MM.1S (cell line): ENCODE data around the gene CAB39L.

Experiments
- DNase-seq: peaks from one replicate; pipeline ENCODE4 v3.0.0-alpha.2; 2015
- H2AFZ ChIP-seq: fragments of 300-600 bp; sonication (generic); 2 replicates; pipeline ENCODE4 v1.6.0; 2016; ENCODE audit warnings: antibody characterized with exemption, low read length
- H3F3A ChIP-seq: fragments of 300-600 bp; sonication (generic); 2 replicates; pipeline ENCODE4 v1.6.1; 2016; ENCODE audit warnings: mild to moderate bottlenecking, antibody characterized with exemption, low read length, moderate library complexity, mixed read lengths; ENCODE audit not compliant: insufficient read depth
- H3K27ac ChIP-seq: fragments of 300-600 bp; sonication (generic); 2 replicates; pipeline ENCODE4 v1.5.1; 2016; ENCODE audit warnings: mild to moderate bottlenecking, low read length
- H3K27me3 ChIP-seq: fragments of 300-600 bp; sonication (generic); replicated peaks from 2 replicates; pipeline ENCODE4 v1.6.0; 2016; ENCODE audit warnings: low read length; ENCODE audit not compliant: insufficient read depth
- H3K36me3 ChIP-seq: fragments of 300-600 bp; sonication (generic); replicated peaks from 2 replicates; pipeline ENCODE4 v1.6.1; 2016; ENCODE audit warnings: mild to moderate bottlenecking, low read length, mixed read lengths; ENCODE audit not compliant: insufficient read depth
- H3K4me1 ChIP-seq: fragments of 300-600 bp; sonication (generic); 2 replicates; pipeline ENCODE4 v1.6.1; 2016; ENCODE audit warnings: low read length, mixed read lengths
- H3K4me2 ChIP-seq: fragments of 300-600 bp; sonication (generic); 2 replicates; pipeline ENCODE4 v1.6.0; 2016; ENCODE audit warnings: low read depth, low read length
- H3K4me3 ChIP-seq: fragments of 300-600 bp; sonication (generic); 2 replicates; pipeline ENCODE4 v1.5.1; 2016; ENCODE audit warnings: low read length, mixed read lengths
- H3K79me2 ChIP-seq: fragments of 300-600 bp; sonication (generic); 2 replicates; pipeline ENCODE4 v1.6.1; 2016; ENCODE audit warnings: mixed run types, low read length, mixed read lengths
- H3K9ac ChIP-seq: fragments of 300-600 bp; sonication (generic); 2 replicates; pipeline ENCODE4 v1.6.1; 2016; ENCODE audit warnings: low read length, mixed read lengths
- H3K9me2 ChIP-seq: fragments of 300-600 bp; sonication (generic); replicated peaks from 2 replicates; pipeline ENCODE4 v1.6.1; 2016; ENCODE audit warnings: mild to moderate bottlenecking, low read length, mixed read lengths; ENCODE audit not compliant: insufficient read depth
- H3K9me3 ChIP-seq: fragments of 300-600 bp; sonication (generic); replicated peaks from 2 replicates; pipeline ENCODE4 v1.6.1; 2016; ENCODE audit warnings: mild to moderate bottlenecking, low read length, mixed read lengths; ENCODE audit not compliant: insufficient read depth
- H4K20me1 ChIP-seq: fragments of 300-600 bp; sonication (generic); 2 replicates; pipeline ENCODE4 v1.6.1; 2016; ENCODE audit warnings: mild to moderate bottlenecking, low read length, moderate library complexity, mixed read lengths; ENCODE audit not compliant: insufficient read depth
- CTCF ChIP-seq: fragments of 300-600 bp; sonication (generic); IDR thresholded peaks from 2 replicates; pipeline ENCODE4 v1.5.1; 2016; ENCODE audit warnings: antibody characterized with exemption, low read length, mixed read lengths
- EZH2 ChIP-seq: fragments of 300-600 bp; sonication (generic); optimal IDR thresholded peaks from 2 replicates; pipeline ENCODE3; 2017; ENCODE audit warnings: low read depth, mild to moderate bottlenecking, antibody characterized with exemption, low read length, mixed read lengths
- EZH2phosphoT487 ChIP-seq: fragments of 300-600 bp; sonication (generic); IDR thresholded peaks from 2 replicates; pipeline ENCODE4 v1.6.1; 2018; ENCODE audit warnings: antibody characterized with exemption, low read length

The CAB39L gene

GRCh38 chr13:49373716-49374115, 70.1 kb downstream of the CAB39L start:
- no peaks in the 10 kb centered on the region for H3K4me1 ChIP-seq
- H3K9me2 ChIP-seq, result no peaks in the 10 kb centered on the region
- H3K9me3 ChIP-seq, result no peaks in the 10 kb centered on the region
- H3K4me3 ChIP-seq, result no peak overlapping the region
- no peak overlapping the region for H2AFZ ChIP-seq
- DNase-seq, result no peak
- H3F3A ChIP-seq, result no peaks in the 10 kb centered on the region
- H3K27me3 ChIP-seq, result no peaks in the 10 kb centered on the region
- H4K20me1 ChIP-seq, result no peaks in the 10 kb centered on the region
- H3K36me3 ChIP-seq, result no peaks in the 10 kb centered on the region
- H3K4me2 ChIP-seq, result no peak overlapping the region
- H3K79me2 ChIP-seq, result no peaks in the 10 kb centered on the region
- H3K9ac ChIP-seq, result no peak overlapping the region
- H3K27ac ChIP-seq, result no peak overlapping the region
- no peak for TF ChIP-seq CTCF
- TF ChIP-seq EZH2, result no peak
- TF ChIP-seq EZH2phosphoT487, result no peak

- Histone ChIP-seq H3K9me2 (no peaks in the 10 kb centered on the region), H3K4me3 (no peak overlapping the region), H3K9me3 (no peaks in the 10 kb centered on the region), H3K4me2 (no peak overlapping the region), H3K4me1 (no peaks in the 10 kb centered on the region), H3K36me3 (no peaks in the 10 kb centered on the region), H3K27ac (no peak overlapping the region), H3K79me2 (no peaks in the 10 kb centered on the region), H3K9ac (no peak overlapping the region), H3F3A (no peaks in the 10 kb centered on the region), H2AFZ (no peak overlapping the region), H3K27me3 (no peaks in the 10 kb centered on the region), H4K20me1 (no peaks in the 10 kb centered on the region)
- TF ChIP-seq EZH2phosphoT487 (no peak), CTCF (no peak), EZH2 (no peak)
- DNase-seq, result no peak
These were observed 71.8 kb downstream of the CAB39L start for GRCh38 chr13:49371943-49372613.

GRCh38 chr13:49370371-49370770, 73.5 kb downstream of the CAB39L start:
- TF ChIP-seq CTCF (no peak), EZH2phosphoT487 (no peak), EZH2 (no peak)
- H3K36me3 ChIP-seq, result no peaks in the 10 kb centered on the region
- H3K79me2 ChIP-seq, result no peaks in the 10 kb centered on the region
- H3K27me3 ChIP-seq, result no peaks in the 10 kb centered on the region
- no peak for DNase-seq
- H3K9ac ChIP-seq, result no peak overlapping the region
- H3K4me2 ChIP-seq, result no peak overlapping the region
- H3K4me3 ChIP-seq, result no peak overlapping the region
- no peaks in the 10 kb centered on the region for H4K20me1 ChIP-seq
- no peaks in the 10 kb centered on the region for H3K4me1 ChIP-seq
- no peak overlapping the region for H2AFZ ChIP-seq
- no peaks in the 10 kb centered on the region for H3K9me3 ChIP-seq
- no peak overlapping the region for H3K27ac ChIP-seq
- no peaks in the 10 kb centered on the region for H3F3A ChIP-seq
- H3K9me2 ChIP-seq, result no peaks in the 10 kb centered on the region
